Activated CD4-positive, alpha-beta memory T cell treated with anti-CD3 and anti-CD28 coated beads for 36 hours (primary cell): ENCODE data around the gene IL11. TPM values are rescaled to one million over a fixed set of nuclear protein-coding genes. Genes with fewer than 3 reads are reported as not detected.
A peak's percentile ranks its signal among the peaks of the same experiment; 100 is the strongest.
"Not testable (repeated sequence)": the region's sequence is repeated elsewhere in the genome, so short reads cannot be mapped to it uniquely, and the experiment has no call there.

Source experiments
- CTCF ChIA-PET: fragments of 350-600 bp; sonication (Branson Sonifier 250); formaldehyde crosslinking; loops from one replicate; lab custom pipeline; 2021; ENCODE audit warnings: antibody characterized with exemption, inconsistent platforms; lab: Charles Lee
- POLR2A ChIA-PET: fragments of 350-600 bp; sonication (Branson Sonifier 250); formaldehyde crosslinking; loops from one replicate; lab custom pipeline; 2021; ENCODE audit warnings: antibody characterized with exemption; lab: Charles Lee
- DNase-seq: peaks from one replicate; pipeline ENCODE4 v3.0.0-alpha.2; 2020
- H3K27ac Mint-ChIP-seq: one replicate; pipeline ENCODE4 v1.8.0; 2021; ENCODE audit warnings: mixed read lengths
- H3K27me3 Mint-ChIP-seq: one replicate; pipeline ENCODE4 v1.8.0; 2021; ENCODE audit warnings: mixed read lengths
- H3K36me3 Mint-ChIP-seq: one replicate; pipeline ENCODE4 v1.8.0; 2021; ENCODE audit warnings: mixed read lengths
- H3K4me1 Mint-ChIP-seq: one replicate; pipeline ENCODE4 v1.8.0; 2021; ENCODE audit warnings: low read depth, mixed read lengths
- H3K4me3 Mint-ChIP-seq: one replicate; pipeline ENCODE4 v1.8.0; 2021; ENCODE audit warnings: mild to moderate bottlenecking, mixed read lengths
- H3K9me3 Mint-ChIP-seq: one replicate; pipeline ENCODE4 v1.8.0; 2021; ENCODE audit warnings: mixed read lengths
- intact Hi-C: fragments of 100-400 bp; cut with micrococcal nuclease; formaldehyde crosslinking; loops from one replicate; pipeline ENCODE4 v1.15.1; 2023
- total RNA-seq, 2 experiments: library from RNA; stranded (reverse); gene quantifications; one replicate each; pipeline ENCODE4 v1.2.3, GENCODE V29; 2021

Gene IL11
- total RNA-seq: under 1 TPM; 0.17 to 0.39 TPM

- intact Hi-C loops: no loop called here
- Mint-ChIP-seq H3K27me3 (peaks cover 43% of the 10 kb centered on the region), H3K4me3 (peak within 1 kb of the TSS; percentile 57), H3K9me3 (no peaks in the 10 kb centered on the region), H3K36me3 (no peaks in the 10 kb centered on the region), H3K4me1 (peaks cover 6% of the 10 kb centered on the region), H3K27ac (no peak within 1 kb of the TSS)
- ChIA-PET CTCF (no interaction called here), POLR2A (interaction anchor here (2.6 kb wide), 1 partner anchor 14 kb away, joined by 8 read pairs; the partner anchor contains the start of gene TMEM238)
- no peak for DNase-seq
Observed at GRCh38 chr19:55370305-55370988, at the start of gene IL11. TSS of gene IL11 (minus strand) at chr19:55370463. CDS start at chr19:55370310, 153 bp downstream.

GRCh38 chr19:55419624-55420236, 49.5 kb upstream of the IL11 start:
- no peak for DNase-seq
- H3K4me1 Mint-ChIP-seq: peaks cover 18% of the 10 kb centered on the region
- intact Hi-C loops: no loop called here
- no peak overlapping the region for H3K4me3 Mint-ChIP-seq
- ChIA-PET POLR2A (interaction anchor here (0.7 kb wide), 1 partner anchor 11 kb away, joined by 3 read pairs; no protein-coding TSS in a partner anchor), CTCF (interaction anchor here (1.0 to 3.0 kb wide), 5 partner anchors 12 to 278 kb away, joined by 3 to 22 read pairs (median 4); partner anchors contain the start of gene UBE2S)
- no peak overlapping the region for H3K27ac Mint-ChIP-seq
- H3K27me3 Mint-ChIP-seq: no peaks in the 10 kb centered on the region
- H3K36me3 Mint-ChIP-seq: no peaks in the 10 kb centered on the region
- H3K9me3 Mint-ChIP-seq: no peaks in the 10 kb centered on the region

- H3K27ac Mint-ChIP-seq: no peak overlapping the region
- H3K27me3 Mint-ChIP-seq: no peaks in the 10 kb centered on the region
- intact Hi-C loops: no loop called here
- ChIA-PET POLR2A (no interaction called here), CTCF (interaction anchor here (0.6 to 3.0 kb wide), 13 partner anchors 10 to 330 kb away, joined by 3 to 22 read pairs (median 5); partner anchors contain the start of gene UBE2S)
- no peaks in the 10 kb centered on the region for H3K36me3 Mint-ChIP-seq
- H3K4me3 Mint-ChIP-seq: no peak overlapping the region
- H3K4me1 Mint-ChIP-seq: peaks cover 18% of the 10 kb centered on the region
- no peaks in the 10 kb centered on the region for H3K9me3 Mint-ChIP-seq
- DNase-seq: no peak
Observed at GRCh38 chr19:55419103-55419502, 48.8 kb upstream of the IL11 start.

- peaks cover 18% of the 10 kb centered on the region for H3K4me1 Mint-ChIP-seq
- no peaks in the 10 kb centered on the region for H3K27me3 Mint-ChIP-seq
- ChIA-PET CTCF (interaction anchor here (0.6 to 3.0 kb wide), 20 partner anchors 9 to 481 kb away, joined by 3 to 22 read pairs (median 4); partner anchors contain the start of genes KMT5C, PPP6R1, TMEM238 and UBE2S), POLR2A (no interaction called here)
- no peak overlapping the region for H3K27ac Mint-ChIP-seq
- peak; percentile 62 for DNase-seq
- H3K9me3 Mint-ChIP-seq: no peaks in the 10 kb centered on the region
- intact Hi-C loops: no loop called here
- no peaks in the 10 kb centered on the region for H3K36me3 Mint-ChIP-seq
- no peak overlapping the region for H3K4me3 Mint-ChIP-seq
Observed at GRCh38 chr19:55418185-55418584, 47.9 kb upstream of the IL11 start.

- Mint-ChIP-seq H3K9me3 (peaks cover 4% of the 10 kb centered on the region), H3K4me3 (no peak overlapping the region), H3K4me1 (peaks cover 26% of the 10 kb centered on the region), H3K27me3 (no peaks in the 10 kb centered on the region), H3K36me3 (peaks cover 29% of the 10 kb centered on the region), H3K27ac (no peak overlapping the region)
- intact Hi-C loops: no loop called here
- POLR2A ChIA-PET: interaction anchor here (1.1 kb wide), 1 partner anchor 14 kb away, joined by 3 read pairs; no protein-coding TSS in a partner anchor
- no peak for DNase-seq
- CTCF ChIA-PET: interaction anchor here (0.8 to 1.1 kb wide), 2 partner anchors 249 to 250 kb away, joined by 3 read pairs; no protein-coding TSS in a partner anchor
Observed at GRCh38 chr19:55410168-55410567, 39.9 kb upstream of the IL11 start.

- H3K9me3 Mint-ChIP-seq, H3K27me3 Mint-ChIP-seq, DNase-seq, H3K4me3 Mint-ChIP-seq: not testable (repeated sequence)
- Mint-ChIP-seq H3K27ac (peak overlapping the region; percentile 60), H3K36me3 (peaks cover 31% of the 10 kb centered on the region), H3K4me1 (peaks cover 26% of the 10 kb centered on the region)
- ChIA-PET CTCF (interaction anchor here (0.9 to 1.7 kb wide), 4 partner anchors 9 to 106 kb away, joined by 3 to 6 read pairs (median 4); no protein-coding TSS in a partner anchor), POLR2A (interaction anchor here (0.9 to 1.8 kb wide), 5 partner anchors 10 to 129 kb away, joined by 3 to 8 read pairs (median 4); partner anchors contain the start of genes HSPBP1, KMT5C and TMEM238)
- intact Hi-C loops: loop anchor here (2.0 kb wide), 1 partner anchor 70 kb away; the partner anchor contains the start of gene KMT5C
Observed at GRCh38 chr19:55409179-55409578, 38.9 kb upstream of the IL11 start.

GRCh38 chr19:55408533-55408872, 38.2 kb upstream of the IL11 start:
- peaks cover 4% of the 10 kb centered on the region for H3K9me3 Mint-ChIP-seq
- peak overlapping the region; percentile 97 for H3K27ac Mint-ChIP-seq
- H3K27me3 Mint-ChIP-seq: no peaks in the 10 kb centered on the region
- POLR2A ChIA-PET: interaction anchor here (0.6 to 1.8 kb wide), 6 partner anchors 9 to 129 kb away, joined by 3 to 8 read pairs (median 4); partner anchors contain the start of genes HSPBP1, KMT5C and TMEM238
- H3K4me1 Mint-ChIP-seq: peaks cover 26% of the 10 kb centered on the region
- intact Hi-C loops: loop anchor here (1.0 to 2.0 kb wide), 3 partner anchors 23 to 149 kb away; partner anchors contain the start of genes KMT5C, PPP6R1 and RPL28
- peaks cover 36% of the 10 kb centered on the region for H3K36me3 Mint-ChIP-seq
- CTCF ChIA-PET: interaction anchor here (0.9 to 1.7 kb wide), 4 partner anchors 10 to 105 kb away, joined by 3 to 6 read pairs (median 4); no protein-coding TSS in a partner anchor
- H3K4me3 Mint-ChIP-seq: peak overlapping the region; percentile 90
- no peak for DNase-seq

- peaks cover 4% of the 10 kb centered on the region for H3K9me3 Mint-ChIP-seq
- peak; percentile 98 for DNase-seq
- ChIA-PET CTCF (interaction anchor here (0.7 to 1.7 kb wide), 7 partner anchors 10 to 266 kb away, joined by 3 to 6 read pairs (median 4); partner anchors contain the start of gene KMT5C), POLR2A (interaction anchor here (0.5 to 6.6 kb wide), 19 partner anchors 9 to 290 kb away, joined by 3 to 118 read pairs (median 6); partner anchors contain the start of genes FIZ1, ISOC2, KMT5C and PPP1R12C)
- peaks cover 41% of the 10 kb centered on the region for H3K36me3 Mint-ChIP-seq
- H3K4me3 Mint-ChIP-seq: peak overlapping the region; percentile 90
- peaks cover 26% of the 10 kb centered on the region for H3K4me1 Mint-ChIP-seq
- intact Hi-C loops: loop anchor here (1.0 to 2.0 kb wide), 4 partner anchors 10 to 149 kb away; partner anchors contain the start of genes KMT5C, PPP6R1 and RPL28
- H3K27ac Mint-ChIP-seq: peak overlapping the region; percentile 97
- H3K27me3 Mint-ChIP-seq: no peaks in the 10 kb centered on the region
Observed at GRCh38 chr19:55407800-55408532, 37.7 kb upstream of the IL11 start.

GRCh38 chr19:55407550-55407799, 37.2 kb upstream of the IL11 start, which contains the start of gene UBE2S:
TSS of gene UBE2S (minus strand) at chr19:55407788. CDS start at chr19:55407589, 199 bp downstream.
- POLR2A ChIA-PET: interaction anchor here (0.6 to 6.6 kb wide), 15 partner anchors 9 to 290 kb away, joined by 3 to 118 read pairs (median 6); partner anchors contain the start of genes FIZ1, ISOC2, KMT5C and PPP1R12C
- intact Hi-C loops: loop anchor here (1.0 kb wide), 1 partner anchor 9 kb away; no protein-coding TSS in a partner anchor

GRCh38 chr19:55406826-55407549, 36.7 kb upstream of the IL11 start:
- H3K27ac Mint-ChIP-seq: peak overlapping the region; percentile 83
- intact Hi-C loops: loop anchor here (1.0 kb wide), 1 partner anchor 9 kb away; no protein-coding TSS in a partner anchor
- DNase-seq: peak; percentile 33
- H3K27me3 Mint-ChIP-seq: no peaks in the 10 kb centered on the region
- CTCF ChIA-PET: interaction anchor here (0.7 to 1.0 kb wide), 4 partner anchors 12 to 266 kb away, joined by 3 to 4 read pairs (median 4); partner anchors contain the start of gene KMT5C
- peak overlapping the region; percentile 93 for H3K4me3 Mint-ChIP-seq
- peaks cover 4% of the 10 kb centered on the region for H3K9me3 Mint-ChIP-seq
- POLR2A ChIA-PET: interaction anchor here (0.8 to 6.6 kb wide), 13 partner anchors 8 to 289 kb away, joined by 3 to 118 read pairs (median 7); partner anchors contain the start of genes ISOC2, KMT5C, PPP1R12C and PPP6R1
- H3K36me3 Mint-ChIP-seq: peaks cover 50% of the 10 kb centered on the region
- H3K4me1 Mint-ChIP-seq: peaks cover 26% of the 10 kb centered on the region

More at GRCh38 chr19:55407550-55407799, 37.2 kb upstream of the IL11 start, which contains the start of gene UBE2S:
- H3K27me3 Mint-ChIP-seq, DNase-seq, H3K9me3 Mint-ChIP-seq: not testable (repeated sequence)
- Mint-ChIP-seq H3K4me1 (peaks cover 26% of the 10 kb centered on the region), H3K4me3 (peak within 1 kb of the TSS; percentile 93), H3K36me3 (peaks cover 46% of the 10 kb centered on the region), H3K27ac (peak within 1 kb of the TSS; percentile 97)
- CTCF ChIA-PET: interaction anchor here (0.7 to 1.0 kb wide), 4 partner anchors 12 to 266 kb away, joined by 3 to 4 read pairs (median 4); partner anchors contain the start of gene KMT5C
